HG03095 (cell line): Measurements from ENCODE around the gene PCDH20.
"Not testable (repeated sequence)": the region's sequence is repeated elsewhere in the genome, so short reads cannot be mapped to it uniquely, and the experiment has no call there.

Experiments used
- ATAC-seq: cut with Tn5 transposase; IDR thresholded peaks from one replicate; pipeline ENCODE4 v1.9.1; 2021; ENCODE audit warnings: moderate library complexity; ENCODE audit not compliant: unreplicated experiment

PCDH20 gene, protein sequence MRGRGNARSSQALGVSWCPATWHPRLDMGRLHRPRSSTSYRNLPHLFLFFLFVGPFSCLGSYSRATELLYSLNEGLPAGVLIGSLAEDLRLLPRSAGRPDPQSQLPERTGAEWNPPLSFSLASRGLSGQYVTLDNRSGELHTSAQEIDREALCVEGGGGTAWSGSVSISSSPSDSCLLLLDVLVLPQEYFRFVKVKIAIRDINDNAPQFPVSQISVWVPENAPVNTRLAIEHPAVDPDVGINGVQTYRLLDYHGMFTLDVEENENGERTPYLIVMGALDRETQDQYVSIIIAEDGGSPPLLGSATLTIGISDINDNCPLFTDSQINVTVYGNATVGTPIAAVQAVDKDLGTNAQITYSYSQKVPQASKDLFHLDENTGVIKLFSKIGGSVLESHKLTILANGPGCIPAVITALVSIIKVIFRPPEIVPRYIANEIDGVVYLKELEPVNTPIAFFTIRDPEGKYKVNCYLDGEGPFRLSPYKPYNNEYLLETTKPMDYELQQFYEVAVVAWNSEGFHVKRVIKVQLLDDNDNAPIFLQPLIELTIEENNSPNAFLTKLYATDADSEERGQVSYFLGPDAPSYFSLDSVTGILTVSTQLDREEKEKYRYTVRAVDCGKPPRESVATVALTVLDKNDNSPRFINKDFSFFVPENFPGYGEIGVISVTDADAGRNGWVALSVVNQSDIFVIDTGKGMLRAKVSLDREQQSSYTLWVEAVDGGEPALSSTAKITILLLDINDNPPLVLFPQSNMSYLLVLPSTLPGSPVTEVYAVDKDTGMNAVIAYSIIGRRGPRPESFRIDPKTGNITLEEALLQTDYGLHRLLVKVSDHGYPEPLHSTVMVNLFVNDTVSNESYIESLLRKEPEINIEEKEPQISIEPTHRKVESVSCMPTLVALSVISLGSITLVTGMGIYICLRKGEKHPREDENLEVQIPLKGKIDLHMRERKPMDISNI

DNA sequence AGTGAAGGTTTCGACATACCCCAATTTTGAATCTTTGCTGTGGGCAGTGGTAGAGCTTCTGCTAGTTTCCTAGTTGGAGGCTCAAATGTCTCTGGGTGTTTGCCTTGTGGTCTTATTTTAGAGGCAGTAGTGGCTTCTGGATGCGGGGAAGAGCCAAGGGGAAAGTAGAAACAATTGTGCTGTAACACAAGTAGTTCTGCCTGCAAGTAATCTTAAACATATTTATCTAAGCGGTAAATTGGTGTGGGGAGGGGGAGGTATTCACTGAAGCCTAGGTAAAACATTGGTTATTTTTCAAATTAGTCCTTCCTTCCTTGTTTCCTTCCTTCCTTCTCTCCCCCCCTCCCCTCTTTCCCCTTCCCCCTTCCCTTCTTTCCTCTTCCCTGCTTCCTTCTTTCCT is at the start of gene PCDH20:
Gene PCDH20, minus strand, starts transcription at position 101 of the 400 bp plus-strand sequence. CDS start 691 bp downstream, outside the sequence.
- ATAC-seq, result no peak

DNA sequence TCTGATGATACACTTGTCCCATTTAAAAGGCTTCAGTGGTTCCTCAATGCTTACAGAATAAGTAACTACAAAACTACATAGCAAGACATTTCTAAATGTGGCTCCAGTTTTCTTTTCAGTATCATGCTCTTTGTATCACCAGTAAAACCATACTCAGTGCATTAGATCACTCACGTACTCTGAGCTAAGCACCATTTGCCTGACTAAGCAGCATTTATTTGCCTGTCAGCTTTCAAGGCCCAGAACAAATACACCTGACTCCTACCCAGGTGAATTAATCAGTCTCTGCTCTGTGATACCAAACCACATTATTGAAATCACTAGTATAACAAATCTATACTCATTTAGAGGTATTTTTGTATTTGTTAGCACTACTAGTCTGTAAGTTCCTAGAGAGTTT is 47.4 kb upstream of the PCDH20 start:
- ATAC-seq, result no peak

DNA sequence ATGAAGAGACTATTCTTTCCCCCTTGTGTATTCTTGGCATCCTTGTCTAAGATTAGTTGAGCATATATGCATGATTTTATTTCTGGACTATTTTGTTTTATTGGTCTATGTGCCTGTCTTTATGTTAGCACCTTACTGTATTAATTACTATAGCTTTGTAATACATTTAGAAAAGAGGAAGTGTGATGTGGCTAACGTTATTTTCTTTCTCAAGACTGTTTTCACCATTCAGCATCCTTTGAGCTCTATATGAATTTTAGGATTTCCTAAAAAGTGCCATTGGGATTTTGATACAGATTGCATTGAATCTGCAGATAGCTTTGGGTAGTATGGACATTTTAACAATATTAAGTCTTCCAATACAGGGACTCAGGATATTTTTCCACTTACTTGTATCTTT is 37.5 kb upstream of the PCDH20 start:
- no peak for ATAC-seq

DNA sequence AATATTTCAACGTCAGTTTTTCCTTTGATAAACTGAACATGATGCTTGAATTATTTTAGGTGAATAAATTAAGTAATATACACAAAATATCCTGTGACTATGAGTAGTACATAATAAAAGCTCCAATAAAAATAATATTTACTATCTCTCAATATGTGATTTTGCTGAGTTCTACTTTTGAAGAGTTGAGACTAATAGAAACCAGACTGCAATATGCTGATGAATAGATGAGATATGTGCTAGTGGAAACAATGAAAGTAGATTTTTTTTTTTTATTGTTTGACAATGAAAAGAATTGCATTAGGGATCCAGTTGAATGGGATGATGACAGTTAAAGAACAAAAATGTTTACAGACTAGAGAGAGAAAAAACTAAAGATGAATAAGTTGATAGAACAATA is 16.4 kb upstream of the PCDH20 start:
- ATAC-seq, result no peak

DNA sequence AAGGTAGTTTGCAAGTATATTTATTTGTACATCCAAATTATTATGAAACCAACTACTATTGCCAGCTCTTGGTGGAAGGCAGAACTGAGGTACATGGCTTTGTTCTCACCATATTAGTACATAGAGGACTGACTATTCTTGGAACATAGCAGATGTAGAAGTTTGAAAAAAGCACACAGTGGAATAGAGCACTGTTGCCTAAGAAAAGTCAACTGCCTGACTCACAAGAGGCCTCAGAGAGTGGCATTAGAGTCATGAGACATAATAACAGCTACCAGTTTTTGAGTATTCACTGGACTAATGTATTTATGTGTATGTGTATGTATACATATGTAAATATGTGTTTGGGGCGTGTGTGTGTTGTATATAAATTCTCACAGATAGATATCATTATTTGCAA is 8.3 kb upstream of the PCDH20 start:
- ATAC-seq, result no peak

DNA sequence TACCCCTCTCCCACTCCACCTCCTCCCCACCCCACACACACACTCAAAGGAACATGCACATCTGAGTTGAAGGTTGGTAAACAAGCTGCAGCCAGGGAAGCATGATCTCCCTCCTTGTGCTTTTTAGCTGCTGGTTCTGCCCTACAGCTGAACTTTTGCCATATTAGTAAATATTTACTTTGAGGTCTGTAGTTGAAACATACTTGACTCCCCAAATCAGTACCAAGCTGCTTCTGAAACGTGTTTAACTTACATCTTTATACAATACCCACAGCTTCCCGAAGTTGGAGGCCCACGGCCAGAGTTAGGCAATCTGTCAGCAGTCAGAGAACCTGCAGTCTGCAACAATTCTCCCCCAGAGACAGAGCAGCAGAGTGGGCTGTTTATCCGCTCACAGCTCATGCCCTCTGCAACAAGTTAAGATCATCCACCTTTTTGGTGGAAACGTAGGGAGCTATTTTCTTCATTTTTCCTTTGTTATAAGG is 1.5 kb upstream of the PCDH20 start:
- no peak for ATAC-seq

DNA sequence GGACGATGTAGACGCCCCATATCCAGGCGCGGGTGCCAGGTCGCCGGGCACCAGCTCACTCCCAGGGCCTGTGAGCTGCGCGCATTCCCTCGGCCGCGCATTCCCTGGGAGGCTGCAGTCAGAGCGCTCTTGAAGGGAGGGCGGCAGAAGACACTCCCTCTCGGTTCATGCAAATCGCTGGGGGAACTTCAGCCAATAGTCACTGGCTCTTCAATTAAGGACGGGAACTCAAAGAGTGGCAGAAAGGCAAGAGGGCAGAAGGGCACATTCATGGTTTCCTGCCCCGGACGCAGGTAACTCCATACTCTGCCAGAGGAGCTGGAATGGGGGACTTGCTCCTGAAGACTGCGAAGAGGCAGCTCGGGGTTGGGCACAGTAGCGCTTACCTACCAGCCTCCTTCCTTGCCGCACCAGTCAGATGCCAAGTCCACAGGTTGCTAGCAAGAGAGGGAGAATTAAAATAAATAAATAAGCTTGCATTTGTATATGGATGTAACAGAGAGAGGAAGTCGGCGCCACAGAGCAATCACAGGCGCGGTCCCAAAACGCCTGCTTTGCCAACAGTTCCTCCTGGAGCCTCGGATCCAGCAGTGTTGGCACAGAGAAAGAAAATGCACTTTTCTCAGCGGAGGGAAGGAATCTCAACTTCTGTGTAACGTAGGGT is 459 bp downstream of the PCDH20 start:
- ATAC-seq, result no peak

DNA sequence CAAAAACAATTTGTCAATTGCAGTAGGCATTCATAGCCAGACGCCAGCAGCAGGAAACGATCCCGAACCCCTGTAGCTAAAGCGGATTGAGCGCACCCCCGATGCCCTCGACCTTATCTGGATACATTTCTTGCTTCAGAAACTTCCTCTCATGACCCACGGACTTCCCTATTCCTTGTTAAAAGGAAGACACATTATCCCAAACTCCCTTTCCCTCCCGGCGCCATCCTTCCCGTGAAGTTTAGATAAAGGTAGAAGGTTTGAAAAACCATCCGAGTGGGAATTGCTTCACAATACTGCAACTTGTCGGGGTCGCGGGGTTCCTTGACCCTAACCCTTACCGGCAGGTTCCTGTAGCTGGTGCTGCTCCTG is 977 bp downstream of the PCDH20 start:
- no peak for ATAC-seq

DNA sequence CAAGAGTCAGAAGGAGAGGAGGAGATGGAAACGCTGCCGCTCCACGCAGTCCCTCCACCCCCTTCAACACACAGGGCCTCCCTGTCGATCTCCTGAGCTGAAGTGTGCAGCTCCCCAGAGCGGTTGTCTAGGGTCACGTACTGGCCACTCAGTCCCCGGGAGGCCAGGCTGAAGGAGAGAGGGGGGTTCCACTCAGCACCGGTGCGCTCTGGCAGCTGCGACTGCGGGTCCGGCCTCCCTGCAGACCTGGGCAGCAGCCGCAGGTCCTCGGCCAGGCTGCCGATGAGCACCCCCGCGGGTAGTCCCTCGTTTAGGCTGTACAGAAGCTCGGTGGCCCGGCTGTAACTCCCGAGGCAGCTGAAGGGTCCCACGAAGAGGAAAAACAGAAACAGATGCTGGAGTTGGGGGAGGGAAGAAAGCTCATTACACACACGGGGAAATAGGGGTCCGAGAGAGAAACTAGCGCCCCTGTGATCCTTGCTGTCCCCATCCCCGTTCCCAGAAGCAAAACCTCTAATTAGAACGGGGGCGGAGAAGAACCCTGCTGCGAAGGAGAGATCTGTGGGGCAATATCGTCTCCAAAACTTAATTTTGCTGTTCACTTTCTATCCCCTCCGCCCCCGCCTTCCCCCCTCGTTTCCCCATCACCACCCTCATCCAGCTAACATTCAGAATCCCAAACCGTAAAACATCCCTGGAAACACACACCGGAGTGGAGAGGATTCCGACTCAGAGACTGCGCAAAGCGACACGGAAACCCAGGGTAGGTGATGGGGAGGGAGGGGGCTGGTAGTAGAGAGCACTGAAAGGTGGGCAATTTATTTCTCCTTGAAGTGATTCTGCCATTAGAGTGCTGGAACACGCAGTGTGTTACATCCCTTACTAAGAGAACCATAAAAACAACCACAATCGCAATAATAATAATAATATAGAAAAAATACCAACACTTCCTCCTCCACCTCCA is 1.8 kb downstream of the PCDH20 start:
- ATAC-seq, result no peak

DNA sequence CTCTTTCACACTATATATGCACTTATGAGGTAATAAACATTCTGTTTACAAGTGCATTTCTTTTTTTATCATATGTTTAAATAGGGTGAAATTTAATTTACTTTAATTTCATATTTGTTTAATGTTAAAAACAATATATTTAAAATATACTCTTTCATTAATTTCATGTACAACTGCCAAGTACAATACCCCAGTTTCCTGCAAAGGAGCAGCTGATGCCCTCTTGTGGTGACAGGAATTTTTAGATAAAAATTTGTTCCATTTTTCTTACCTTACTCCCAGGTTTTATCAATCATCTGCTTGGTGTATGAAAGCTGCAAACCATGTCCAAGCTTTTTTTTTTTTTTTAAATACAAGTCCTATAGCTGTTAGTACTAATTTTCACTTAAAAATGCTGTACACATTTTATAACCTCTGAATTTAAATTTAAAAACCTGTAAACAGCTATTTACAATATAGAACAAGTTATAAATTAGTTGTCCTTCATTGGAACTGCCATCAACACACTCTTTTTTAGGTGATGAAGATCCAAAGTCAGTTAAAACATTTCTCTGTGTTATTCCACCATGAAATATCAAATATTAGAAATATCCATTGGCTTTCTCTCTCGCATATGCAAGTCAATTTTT is 4.9 kb downstream of the PCDH20 start:
- ATAC-seq, result no peak

DNA sequence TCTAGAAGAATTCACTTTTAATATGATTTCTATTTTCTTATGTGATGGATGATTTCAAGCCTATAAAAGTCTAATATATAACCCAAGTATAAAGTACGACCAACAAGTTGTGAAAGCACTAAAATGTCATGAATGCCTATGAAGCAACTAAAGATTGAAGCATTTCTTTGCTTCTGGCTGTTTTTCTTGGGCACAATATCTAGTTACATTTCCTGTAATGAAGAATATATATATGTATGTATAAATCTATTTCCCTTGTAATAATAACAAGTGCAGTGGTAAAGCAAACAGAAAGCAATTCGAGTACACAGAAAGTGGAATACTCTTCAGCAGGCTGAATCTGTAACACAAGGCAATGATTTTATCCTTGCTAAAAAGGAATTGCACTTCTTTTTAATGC is 5.4 kb downstream of the PCDH20 start:
- ATAC-seq, result no peak

DNA sequence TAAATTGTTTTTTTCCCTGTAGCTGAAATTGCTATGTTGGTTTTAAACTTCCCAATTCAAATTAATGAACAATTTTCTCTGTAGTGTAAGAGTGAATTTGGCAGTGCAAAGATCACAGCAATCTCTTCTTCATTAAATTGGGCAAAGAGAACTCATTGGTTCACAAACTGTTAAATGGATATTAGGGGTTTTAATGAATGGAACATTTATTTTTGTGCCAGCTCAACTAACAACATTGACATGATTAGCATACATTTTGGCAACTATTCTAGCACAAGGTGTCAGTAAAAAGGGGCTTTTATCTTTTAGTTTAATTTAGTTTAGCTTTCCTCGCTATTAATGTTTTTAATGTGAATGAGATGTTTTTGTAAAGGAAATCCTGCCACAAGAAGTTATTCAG is 7.1 kb downstream of the PCDH20 start:
- ATAC-seq, result no peak

DNA sequence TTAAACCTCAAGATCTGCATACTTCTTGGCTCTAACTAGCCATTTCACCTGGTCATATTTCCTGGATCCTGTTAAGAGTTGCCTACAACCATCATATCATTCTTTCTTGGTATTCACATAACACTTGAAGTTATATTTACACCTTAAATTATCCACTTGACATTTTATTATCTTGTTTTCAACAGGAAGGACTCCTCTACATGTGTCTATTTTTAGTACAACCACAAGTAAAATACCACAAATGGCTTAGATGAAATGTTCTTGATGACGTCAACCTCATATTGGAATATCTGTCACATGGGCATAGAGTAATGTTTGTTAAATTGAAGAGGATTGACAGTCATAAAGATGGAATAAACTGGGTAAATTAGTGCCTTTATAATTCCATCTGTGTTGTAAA is 9.4 kb downstream of the PCDH20 start:
- no peak for ATAC-seq

DNA sequence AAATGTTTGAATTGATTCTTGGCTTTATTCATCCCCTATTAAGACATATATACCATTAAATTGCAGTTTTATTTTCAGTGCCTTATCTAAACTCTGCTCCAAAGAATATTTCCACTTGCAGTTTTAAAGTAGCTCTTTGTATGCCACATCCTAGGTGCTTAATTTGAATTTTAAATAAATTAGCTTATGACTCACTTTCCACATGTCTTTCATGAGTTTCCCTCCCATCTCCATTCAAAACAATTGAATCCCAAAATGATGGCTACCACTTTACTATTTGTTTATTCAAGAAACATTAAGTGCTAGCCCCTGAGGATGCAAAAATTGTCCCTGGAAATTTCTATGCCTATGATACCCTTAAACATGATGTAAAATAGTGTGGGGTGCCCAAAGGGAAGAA is 19.5 kb downstream of the PCDH20 start:
- no peak for ATAC-seq

DNA sequence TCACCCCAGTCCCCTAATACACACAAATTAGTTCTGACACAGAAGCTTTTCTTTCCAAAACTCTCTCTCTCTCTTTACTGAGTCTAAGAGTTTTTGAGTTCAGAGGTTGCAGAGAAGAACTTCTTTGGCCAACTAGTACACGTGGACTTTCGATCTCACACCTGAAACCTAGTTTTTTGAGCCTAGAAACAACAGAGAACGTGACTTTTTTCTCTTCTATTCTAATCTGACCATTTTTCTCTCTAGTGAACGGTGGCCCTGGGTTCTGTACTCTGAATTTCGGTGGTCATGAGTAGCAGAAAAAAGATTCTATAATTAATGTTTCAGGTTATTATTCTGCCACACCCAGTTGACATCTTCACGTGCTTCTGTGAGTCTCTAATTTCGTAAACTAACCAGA is 24.2 kb downstream of the PCDH20 start:
- no peak for ATAC-seq

DNA sequence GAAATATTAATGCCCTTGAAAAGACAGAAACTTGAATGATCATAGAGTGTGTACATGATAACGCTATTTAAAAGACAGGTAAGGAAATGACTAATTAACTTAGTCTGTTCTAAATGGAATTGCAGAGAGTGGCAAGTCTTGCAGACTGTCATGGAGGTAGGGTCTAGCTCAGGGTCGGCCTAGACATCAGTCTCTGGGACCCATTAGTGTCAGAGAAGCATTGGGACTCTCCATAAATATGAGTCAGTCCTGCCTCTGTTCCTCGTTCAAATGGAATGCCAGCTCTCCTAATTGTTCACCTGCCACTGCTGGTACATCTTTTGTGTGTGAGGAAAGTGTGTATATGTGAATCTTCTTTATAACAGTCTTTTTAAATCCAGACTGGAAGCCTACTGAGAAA is 28.0 kb downstream of the PCDH20 start:
- no peak for ATAC-seq

DNA sequence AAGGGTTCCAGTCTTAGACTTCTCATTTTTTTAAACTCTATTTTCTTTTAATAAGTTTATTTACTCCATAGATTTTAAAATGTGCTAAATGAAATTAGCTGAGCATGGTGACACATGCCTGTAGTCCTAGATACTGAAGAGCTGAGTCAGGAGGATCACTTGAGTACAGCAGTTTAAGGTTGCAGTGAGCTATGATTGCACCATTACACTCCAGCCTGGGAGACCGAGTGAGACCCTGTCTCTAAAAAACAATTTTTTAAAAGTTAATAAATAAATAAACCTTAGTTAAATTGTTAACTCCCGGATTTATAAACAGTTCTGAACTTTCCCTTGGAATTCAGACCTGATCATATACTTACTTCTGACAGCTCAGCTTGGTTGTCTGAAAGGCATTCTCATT is 32.5 kb downstream of the PCDH20 start:
- no peak for ATAC-seq

DNA sequence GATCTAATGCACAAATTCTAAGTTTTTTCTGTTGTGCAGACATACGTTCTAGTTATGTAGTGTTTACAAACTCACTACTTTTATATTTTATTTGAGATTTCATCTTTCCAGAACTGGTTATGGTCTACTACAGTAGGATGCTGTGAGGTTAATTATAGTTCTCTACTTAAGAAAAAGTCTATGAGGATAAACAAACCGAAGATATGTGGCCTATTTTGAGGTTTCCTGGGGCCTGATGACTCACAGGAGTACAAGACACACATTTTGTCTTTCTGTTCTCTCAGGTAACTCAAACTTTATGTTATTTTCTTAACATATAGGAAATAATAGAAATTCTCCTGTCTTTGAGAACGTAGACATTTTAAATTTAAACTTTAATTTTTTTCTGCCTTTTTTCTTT is 45.1 kb downstream of the PCDH20 start:
- ATAC-seq, result no peak

DNA sequence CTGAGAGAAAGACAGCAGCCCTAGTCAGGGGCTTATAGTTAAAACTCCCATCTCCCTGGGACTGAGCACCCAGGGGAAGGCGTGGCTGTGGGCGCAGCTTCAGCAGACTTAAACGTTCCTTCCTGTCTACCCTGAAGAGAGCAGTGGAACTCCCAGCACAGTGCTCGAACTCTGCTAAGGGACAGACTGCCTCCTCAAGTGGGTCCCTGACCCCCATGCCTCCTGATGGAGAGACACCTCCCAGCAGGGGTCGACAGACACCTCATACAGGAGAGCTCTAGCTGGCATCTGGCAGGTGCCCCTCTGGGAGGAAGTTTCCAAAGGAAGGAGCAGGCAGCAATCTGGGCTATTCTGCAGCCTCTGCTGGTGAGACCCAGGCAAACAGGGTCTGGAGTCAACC is 51.0 kb downstream of the PCDH20 start:
- not testable (repeated sequence) for ATAC-seq

DNA sequence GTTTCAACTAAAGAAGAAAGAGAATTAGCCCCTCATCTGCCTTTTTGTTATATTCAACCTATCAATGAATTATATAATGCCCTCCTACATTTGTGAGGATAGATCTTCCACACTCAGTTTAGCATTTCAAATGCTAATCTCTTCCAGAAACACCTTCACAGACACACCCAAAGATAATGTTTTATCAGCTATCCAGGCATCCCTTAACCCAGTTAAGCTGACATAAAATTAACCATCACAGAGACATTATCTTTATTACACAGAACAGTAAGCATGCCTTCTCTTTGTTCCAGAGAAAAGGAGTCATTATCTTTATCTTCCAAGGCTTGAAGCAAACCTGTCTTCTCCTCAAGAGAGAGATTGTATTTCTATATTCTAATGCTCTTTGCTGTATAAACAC is 53.1 kb downstream of the PCDH20 start:
- no peak for ATAC-seq
